GM18858 (cell line): ENCODE measurements around the gene SRGAP3.

Experiments used
- ATAC-seq: cut with Tn5 transposase; IDR thresholded peaks from one replicate; pipeline ENCODE4 v1.9.1; 2021; ENCODE audit not compliant: unreplicated experiment

The SRGAP3 gene

GRCh38 chr3:9229325-9229724, 20.1 kb downstream of the SRGAP3 start:
- ATAC-seq = no peak

GRCh38 chr3:9226326-9226725, 23.1 kb downstream of the SRGAP3 start:
- no peak for ATAC-seq

- no peak for ATAC-seq
Observed at GRCh38 chr3:9225268-9225667, 24.2 kb downstream of the SRGAP3 start.

- peak; percentile 93 for ATAC-seq
Observed at GRCh38 chr3:9224490-9224889, 25.0 kb downstream of the SRGAP3 start.

GRCh38 chr3:9223672-9224071, 25.8 kb downstream of the SRGAP3 start:
- ATAC-seq = no peak

GRCh38 chr3:9222956-9223639, 26.3 kb downstream of the SRGAP3 start:
- ATAC-seq = no peak

GRCh38 chr3:9222049-9222448, 27.4 kb downstream of the SRGAP3 start:
- no peak for ATAC-seq

GRCh38 chr3:9218514-9218846, 31.0 kb downstream of the SRGAP3 start:
- ATAC-seq = no peak

- ATAC-seq = no peak
Observed at GRCh38 chr3:9217784-9218513, 31.5 kb downstream of the SRGAP3 start.

- no peak for ATAC-seq
Observed at GRCh38 chr3:9216736-9217135, 32.7 kb downstream of the SRGAP3 start.

GRCh38 chr3:9214599-9214998, 34.8 kb downstream of the SRGAP3 start:
- no peak for ATAC-seq

- ATAC-seq = no peak
Observed at GRCh38 chr3:9214185-9214584, 35.3 kb downstream of the SRGAP3 start.

- no peak for ATAC-seq
Observed at GRCh38 chr3:9213019-9213634, 36.3 kb downstream of the SRGAP3 start.

- ATAC-seq = no peak
Observed at GRCh38 chr3:9211155-9211950, 38.1 kb downstream of the SRGAP3 start.

- ATAC-seq = no peak
Observed at GRCh38 chr3:9209777-9210176, 39.7 kb downstream of the SRGAP3 start.

GRCh38 chr3:9208605-9209152, 40.8 kb downstream of the SRGAP3 start:
- ATAC-seq = no peak

- no peak for ATAC-seq
Observed at GRCh38 chr3:9207116-9207763, 42.2 kb downstream of the SRGAP3 start.

GRCh38 chr3:9206287-9206686, 43.2 kb downstream of the SRGAP3 start:
- ATAC-seq = no peak

- ATAC-seq = peak; percentile 63
Observed at GRCh38 chr3:9205345-9206143, 43.9 kb downstream of the SRGAP3 start.
